CD8-positive, alpha-beta memory T cell (primary cell): ENCODE data around the gene CAPN5. TPM values are rescaled to one million over a fixed set of nuclear protein-coding genes. Genes with fewer than 3 reads are reported as not detected.

Experiments used
- CTCF ChIA-PET: fragments of 350-600 bp; sonication (Branson Sonifier 250); formaldehyde crosslinking; loops from one replicate; lab custom pipeline; 2021; ENCODE audit warnings: antibody characterized with exemption; lab: Charles Lee
- POLR2A ChIA-PET: fragments of 350-600 bp; sonication (Branson Sonifier 250); formaldehyde crosslinking; loops from one replicate; lab custom pipeline; 2021; ENCODE audit warnings: antibody characterized with exemption; lab: Charles Lee
- DNase-seq, 5 donors: peaks; one replicate each; pipeline versions ENCODE4 v3.0.0 to v3.0.0-alpha.2; 2020 to 2022; ENCODE audit warnings: mixed read lengths in 1 of 5
- H3K27ac ChIP-seq: one replicate; pipeline ENCODE4 v1.7.0; 2013; ENCODE audit warnings: low read depth, mild to moderate bottlenecking, low read length, moderate library complexity
- H3K27me3 ChIP-seq: 2 replicates; pipeline ENCODE4 v1.7.0; 2013; ENCODE audit warnings: low read length, mild to moderate bottlenecking; ENCODE audit not compliant: insufficient read depth, poor library complexity, severe bottlenecking
- H3K36me3 ChIP-seq: 2 replicates; pipeline ENCODE4 v1.7.0; 2013; ENCODE audit warnings: mild to moderate bottlenecking, low read length, moderate library complexity; ENCODE audit not compliant: insufficient read depth
- H3K4me1 ChIP-seq: 2 replicates; pipeline ENCODE4 v1.7.0; 2013; ENCODE audit warnings: mild to moderate bottlenecking, low read length, moderate library complexity; ENCODE audit not compliant: insufficient read depth
- H3K4me3 ChIP-seq: 2 replicates; pipeline ENCODE4 v1.7.0; 2013; ENCODE audit warnings: mild to moderate bottlenecking, low read length
- H3K9me3 ChIP-seq: 2 replicates; pipeline ENCODE4 v1.7.0; 2013; ENCODE audit warnings: mild to moderate bottlenecking, low read length
- H3K27ac Mint-ChIP-seq, 8 donors: one replicate each; pipeline ENCODE4 v1.8.0; 2020 to 2021; ENCODE audit warnings: mixed read lengths in 8 of 8, mild to moderate bottlenecking in 6 of 8, inconsistent platforms in 3 of 8, moderate library complexity in 3 of 8
- H3K27me3 Mint-ChIP-seq, 2 donors: one replicate each; pipeline ENCODE4 v1.8.0; 2020 to 2021; ENCODE audit warnings: mixed read lengths in 2 of 2, mild to moderate bottlenecking in 1 of 2, moderate library complexity in 1 of 2
- H3K36me3 Mint-ChIP-seq, 3 donors: one replicate each; pipeline ENCODE4 v1.8.0; 2020 to 2021; ENCODE audit warnings: mixed read lengths in 3 of 3, inconsistent platforms in 1 of 3, mild to moderate bottlenecking in 1 of 3
- H3K4me1 Mint-ChIP-seq, 3 donors: one replicate each; pipeline ENCODE4 v1.8.0; 2020 to 2021; ENCODE audit warnings: mixed read lengths in 3 of 3, inconsistent platforms in 1 of 3, mild to moderate bottlenecking in 1 of 3
- H3K4me3 Mint-ChIP-seq, 7 donors: one replicate each; pipeline ENCODE4 v1.8.0; 2020 to 2021; ENCODE audit warnings: mixed read lengths in 7 of 7, mild to moderate bottlenecking in 6 of 7, moderate library complexity in 4 of 7, inconsistent platforms in 2 of 7
- H3K9me3 Mint-ChIP-seq, 5 donors: one replicate each; pipeline ENCODE4 v1.8.0; 2020 to 2022; ENCODE audit warnings: mixed read lengths in 5 of 5, mild to moderate bottlenecking in 3 of 5, moderate library complexity in 2 of 5, inconsistent platforms in 1 of 5
- polyA plus RNA-seq: library from polyadenylated mRNA; unstranded; fragments of 300-500 nt; fragmentation: Illumina TruSeq; gene quantifications from one replicate; pipeline ENCODE4 v1.2.3, GENCODE V29; 2021
- total RNA-seq, 2 experiments: library from RNA; stranded (reverse); gene quantifications; one replicate each; pipeline ENCODE4 v1.2.3, GENCODE V29; 2021

Gene CAPN5
- total and polyA plus RNA-seq, 3 experiments from 2014 or later: 0.78 to 3.4 (median 1.1) TPM

- H3K27ac ChIP-seq: no peak overlapping the region
- POLR2A ChIA-PET: no interaction called here
- no peaks in the 10 kb centered on the region for H3K27me3 ChIP-seq
- no peak for DNase-seq
- no peak overlapping the region for H3K4me3 Mint-ChIP-seq
- no peaks in the 10 kb centered on the region for H3K9me3 ChIP-seq
- H3K4me3 ChIP-seq: no peak overlapping the region
- H3K27ac Mint-ChIP-seq: peak overlapping the region in 1 of 8 donors; percentile 11
- CTCF ChIA-PET: no interaction called here
- H3K4me1 ChIP-seq: peaks cover 8% of the 10 kb centered on the region
- no peaks in the 10 kb centered on the region for H3K36me3 ChIP-seq
- peaks cover 5 to 8% (median 6%) of the 10 kb centered on the region in 3 donors for H3K4me1 Mint-ChIP-seq
- H3K36me3 Mint-ChIP-seq: peaks cover 0 to 11% (median 0%) of the 10 kb centered on the region in 3 donors
- H3K9me3 Mint-ChIP-seq: no peaks in the 10 kb centered on the region
- H3K27me3 Mint-ChIP-seq: no peaks in the 10 kb centered on the region
Measured at GRCh38 chr11:77124041-77124440, 57.3 kb downstream of the CAPN5 start.

- Mint-ChIP-seq H3K9me3 (no peaks in the 10 kb centered on the region), H3K27ac (no peak overlapping the region), H3K36me3 (peaks cover 0 to 9% (median 0%) of the 10 kb centered on the region in 3 donors), H3K4me1 (peaks cover 5 to 8% (median 6%) of the 10 kb centered on the region in 3 donors), H3K27me3 (no peaks in the 10 kb centered on the region), H3K4me3 (peak overlapping the region in 1 of 7 donors; percentile 56)
- Histone ChIP-seq H3K36me3 (no peaks in the 10 kb centered on the region), H3K4me3 (no peak overlapping the region), H3K27me3 (no peaks in the 10 kb centered on the region), H3K9me3 (no peaks in the 10 kb centered on the region), H3K27ac (no peak overlapping the region), H3K4me1 (peaks cover 8% of the 10 kb centered on the region)
- DNase-seq: no peak
- CTCF ChIA-PET: no interaction called here
- POLR2A ChIA-PET: no interaction called here
Measured at GRCh38 chr11:77124488-77124887, 57.7 kb downstream of the CAPN5 start.

- H3K27me3 ChIP-seq: no peaks in the 10 kb centered on the region
- Mint-ChIP-seq H3K27me3 (no peaks in the 10 kb centered on the region), H3K4me1 (peaks cover 5 to 8% (median 6%) of the 10 kb centered on the region in 3 donors), H3K27ac (peak overlapping the region in 1 of 8 donors; percentile 9), H3K4me3 (no peak overlapping the region), H3K36me3 (peaks cover 0 to 9% (median 0%) of the 10 kb centered on the region in 3 donors), H3K9me3 (no peaks in the 10 kb centered on the region)
- ChIA-PET CTCF (no interaction called here), POLR2A (no interaction called here)
- H3K27ac ChIP-seq: no peak overlapping the region
- no peak overlapping the region for H3K4me3 ChIP-seq
- no peaks in the 10 kb centered on the region for H3K36me3 ChIP-seq
- H3K4me1 ChIP-seq: peaks cover 8% of the 10 kb centered on the region
- no peaks in the 10 kb centered on the region for H3K9me3 ChIP-seq
- DNase-seq: no peak
Measured at GRCh38 chr11:77125191-77125590, 58.4 kb downstream of the CAPN5 start.

GRCh38 chr11:77125695-77126094 lies 58.9 kb downstream of the CAPN5 start:
- Histone ChIP-seq H3K27ac (no peak overlapping the region), H3K27me3 (no peaks in the 10 kb centered on the region), H3K9me3 (no peaks in the 10 kb centered on the region), H3K4me1 (peaks cover 8% of the 10 kb centered on the region), H3K36me3 (no peaks in the 10 kb centered on the region), H3K4me3 (no peak overlapping the region)
- CTCF ChIA-PET: interaction anchor here (0.9 to 5.8 kb wide), 3 partner anchors 11 to 63 kb away, joined by 3 to 108 read pairs (median 14); no protein-coding TSS in a partner anchor
- POLR2A ChIA-PET: no interaction called here
- H3K4me3 Mint-ChIP-seq: no peak overlapping the region
- H3K27me3 Mint-ChIP-seq: no peaks in the 10 kb centered on the region
- no peaks in the 10 kb centered on the region for H3K9me3 Mint-ChIP-seq
- peaks cover 5 to 8% (median 6%) of the 10 kb centered on the region in 3 donors for H3K4me1 Mint-ChIP-seq
- no peak overlapping the region for H3K27ac Mint-ChIP-seq
- H3K36me3 Mint-ChIP-seq: peaks cover 0 to 9% (median 0%) of the 10 kb centered on the region in 3 donors
- no peak for DNase-seq

GRCh38 chr11:77126156-77126775 lies 59.5 kb downstream of the CAPN5 start:
- POLR2A ChIA-PET: no interaction called here
- no peak overlapping the region for H3K27ac Mint-ChIP-seq
- H3K36me3 Mint-ChIP-seq: peaks cover 0 to 8% (median 0%) of the 10 kb centered on the region in 3 donors
- H3K36me3 ChIP-seq: no peaks in the 10 kb centered on the region
- no peaks in the 10 kb centered on the region for H3K27me3 ChIP-seq
- DNase-seq: no peak
- peaks cover 3 to 8% (median 5%) of the 10 kb centered on the region in 3 donors for H3K4me1 Mint-ChIP-seq
- H3K27me3 Mint-ChIP-seq: no peaks in the 10 kb centered on the region
- CTCF ChIA-PET: interaction anchor here (0.8 to 5.8 kb wide), 20 partner anchors 9 to 493 kb away, joined by 3 to 108 read pairs (median 6); no protein-coding TSS in a partner anchor
- H3K4me1 ChIP-seq: peaks cover 8% of the 10 kb centered on the region
- H3K9me3 Mint-ChIP-seq: no peaks in the 10 kb centered on the region
- no peaks in the 10 kb centered on the region for H3K9me3 ChIP-seq
- no peak overlapping the region for H3K27ac ChIP-seq
- H3K4me3 ChIP-seq: no peak overlapping the region
- H3K4me3 Mint-ChIP-seq: peak overlapping the region; percentile 13 to 69 (median 31)

- no peak overlapping the region for H3K27ac ChIP-seq
- no peak for DNase-seq
- peak overlapping the region; percentile 61 for H3K4me3 ChIP-seq
- no peaks in the 10 kb centered on the region for H3K27me3 Mint-ChIP-seq
- peak overlapping the region in 5 of 7 donors; percentile 28 to 86 (median 64) for H3K4me3 Mint-ChIP-seq
- peaks cover 8% of the 10 kb centered on the region for H3K4me1 ChIP-seq
- H3K4me1 Mint-ChIP-seq: peaks cover 3 to 8% (median 5%) of the 10 kb centered on the region in 3 donors
- H3K9me3 ChIP-seq: no peaks in the 10 kb centered on the region
- POLR2A ChIA-PET: no interaction called here
- no peaks in the 10 kb centered on the region for H3K9me3 Mint-ChIP-seq
- peaks cover 0 to 8% (median 0%) of the 10 kb centered on the region in 3 donors for H3K36me3 Mint-ChIP-seq
- H3K36me3 ChIP-seq: no peaks in the 10 kb centered on the region
- CTCF ChIA-PET: interaction anchor here (0.8 to 5.8 kb wide), 31 partner anchors 9 to 492 kb away, joined by 3 to 108 read pairs (median 6); no protein-coding TSS in a partner anchor
- no peak overlapping the region for H3K27ac Mint-ChIP-seq
- no peaks in the 10 kb centered on the region for H3K27me3 ChIP-seq
Measured at GRCh38 chr11:77126861-77127234, 60.1 kb downstream of the CAPN5 start.

- CTCF ChIA-PET: interaction anchor here (0.8 to 5.8 kb wide), 31 partner anchors 9 to 492 kb away, joined by 3 to 108 read pairs (median 6); no protein-coding TSS in a partner anchor
- H3K27ac Mint-ChIP-seq: peak overlapping the region in 1 of 8 donors; percentile 50
- no peak overlapping the region for H3K27ac ChIP-seq
- H3K4me3 ChIP-seq: peak overlapping the region; percentile 61
- peaks cover 0 to 8% (median 0%) of the 10 kb centered on the region in 3 donors for H3K36me3 Mint-ChIP-seq
- H3K4me1 Mint-ChIP-seq: peaks cover 3 to 8% (median 5%) of the 10 kb centered on the region in 3 donors
- POLR2A ChIA-PET: no interaction called here
- DNase-seq: peak; percentile 45 to 63 (median 49)
- no peaks in the 10 kb centered on the region for H3K27me3 ChIP-seq
- peak overlapping the region in 6 of 7 donors; percentile 41 to 86 (median 66) for H3K4me3 Mint-ChIP-seq
- no peaks in the 10 kb centered on the region for H3K36me3 ChIP-seq
- no peaks in the 10 kb centered on the region for H3K9me3 Mint-ChIP-seq
- peaks cover 8% of the 10 kb centered on the region for H3K4me1 ChIP-seq
- no peaks in the 10 kb centered on the region for H3K9me3 ChIP-seq
- H3K27me3 Mint-ChIP-seq: no peaks in the 10 kb centered on the region
Measured at GRCh38 chr11:77127235-77127911, 60.6 kb downstream of the CAPN5 start.
